Smooth muscle cell (in vitro differentiated cells): ENCODE results near the gene SETD2. TPM values are rescaled to one million over a fixed set of nuclear protein-coding genes. Genes with fewer than 3 reads are reported as not detected.

ENCODE experiments used
- DNase-seq: peaks from one replicate; lab custom pipeline; 2025; ENCODE audit not compliant: unreplicated experiment; lab: John Stamatoyannopoulos, UW
- H2AFZ ChIP-seq: fragments of 200-600 bp; sonication (generic); 2 replicates; pipeline ENCODE4 v1.6.0; 2016; ENCODE audit warnings: antibody characterized with exemption, low read depth, mild to moderate bottlenecking
- H3F3A ChIP-seq: fragments of 200-600 bp; sonication (generic); 2 replicates; pipeline ENCODE4 v1.6.0; 2017; ENCODE audit warnings: antibody characterized with exemption, low read depth
- H3K27ac ChIP-seq: fragments of 200-600 bp; sonication (generic); 2 replicates; pipeline ENCODE4 v1.5.1; 2016; ENCODE audit warnings: low read depth, mild to moderate bottlenecking
- H3K27me3 ChIP-seq: fragments of 200-600 bp; sonication (generic); 2 replicates; pipeline ENCODE4 v1.6.1; 2016; ENCODE audit warnings: low read depth, mild to moderate bottlenecking
- H3K36me3 ChIP-seq: fragments of 200-600 bp; sonication (generic); 2 replicates; pipeline ENCODE4 v1.5.1; 2016; ENCODE audit warnings: low read depth
- H3K4me1 ChIP-seq: fragments of 200-600 bp; sonication (generic); 2 replicates; pipeline ENCODE4 v1.5.1; 2016; ENCODE audit warnings: low read depth
- H3K4me2 ChIP-seq: fragments of 200-600 bp; sonication (generic); 2 replicates; pipeline ENCODE4 v1.6.0; 2016; ENCODE audit warnings: mild to moderate bottlenecking
- H3K4me3 ChIP-seq: fragments of 200-600 bp; sonication (generic); 2 replicates; pipeline ENCODE4 v1.5.1; 2016; ENCODE audit warnings: mild to moderate bottlenecking
- H3K79me2 ChIP-seq: fragments of 200-600 bp; sonication (generic); 2 replicates; pipeline ENCODE4 v1.6.0; 2016; ENCODE audit warnings: low read depth, mild to moderate bottlenecking
- H3K9ac ChIP-seq: fragments of 200-600 bp; sonication (generic); 2 replicates; pipeline ENCODE4 v1.6.0; 2016; ENCODE audit warnings: low read depth
- H3K9me3 ChIP-seq: fragments of 200-600 bp; sonication (generic); replicated peaks from 2 replicates; pipeline ENCODE4 v1.5.1; 2016; ENCODE audit warnings: low read depth
- H4K20me1 ChIP-seq: fragments of 200-600 bp; sonication (generic); 2 replicates; pipeline ENCODE4 v1.6.0; 2016; ENCODE audit warnings: low read depth
- WGBS: methylation state at CpG from one replicate; pipeline ENCODE4 v1.1.7; 2016; ENCODE audit warnings: low lambda C conversion rate; 5-methylcytosine and 5-hydroxymethylcytosine counted together
- polyA plus RNA-seq: library from polyadenylated mRNA; unstranded; fragments of >200 nt; fragmentation: Nextera tagmentation; extraction: Ambion mirVana; gene quantifications from 2 replicates; pipeline ENCODE4 v1.2.1, GENCODE V29; 2016
- total RNA-seq: library from RNA; depleted of rRNA; stranded (reverse); fragments of >200 nt; gene quantifications from 2 replicates; pipeline ENCODE4 v1.2.3, GENCODE V29; 2014
- TF ChIP-seq, protein P1 (sequence below): fragments of 200-600 bp; sonication (generic); IDR thresholded peaks from 2 replicates; pipeline ENCODE4 v1.5.1; 2017; ENCODE audit warnings: borderline replicate concordance, mild to moderate bottlenecking, antibody characterized with exemption; ENCODE audit not compliant: insufficient read depth, poor library complexity, severe bottlenecking

SETD2 gene
- total and polyA plus RNA-seq, 2 experiments from 2014 or later, result 8.3 to 28.4 TPM

- peaks cover 98% of the 10 kb centered on the region for H4K20me1 ChIP-seq
- no peaks in the 10 kb centered on the region for H3K27me3 ChIP-seq
- H3K4me3 ChIP-seq, result no peak overlapping the region
- H3K79me2 ChIP-seq, result peaks cover 100% of the 10 kb centered on the region
- H3K4me2 ChIP-seq, result no peak overlapping the region
- TF ChIP-seq, protein P1, sequence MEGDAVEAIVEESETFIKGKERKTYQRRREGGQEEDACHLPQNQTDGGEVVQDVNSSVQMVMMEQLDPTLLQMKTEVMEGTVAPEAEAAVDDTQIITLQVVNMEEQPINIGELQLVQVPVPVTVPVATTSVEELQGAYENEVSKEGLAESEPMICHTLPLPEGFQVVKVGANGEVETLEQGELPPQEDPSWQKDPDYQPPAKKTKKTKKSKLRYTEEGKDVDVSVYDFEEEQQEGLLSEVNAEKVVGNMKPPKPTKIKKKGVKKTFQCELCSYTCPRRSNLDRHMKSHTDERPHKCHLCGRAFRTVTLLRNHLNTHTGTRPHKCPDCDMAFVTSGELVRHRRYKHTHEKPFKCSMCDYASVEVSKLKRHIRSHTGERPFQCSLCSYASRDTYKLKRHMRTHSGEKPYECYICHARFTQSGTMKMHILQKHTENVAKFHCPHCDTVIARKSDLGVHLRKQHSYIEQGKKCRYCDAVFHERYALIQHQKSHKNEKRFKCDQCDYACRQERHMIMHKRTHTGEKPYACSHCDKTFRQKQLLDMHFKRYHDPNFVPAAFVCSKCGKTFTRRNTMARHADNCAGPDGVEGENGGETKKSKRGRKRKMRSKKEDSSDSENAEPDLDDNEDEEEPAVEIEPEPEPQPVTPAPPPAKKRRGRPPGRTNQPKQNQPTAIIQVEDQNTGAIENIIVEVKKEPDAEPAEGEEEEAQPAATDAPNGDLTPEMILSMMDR, result no peak
- H3K36me3 ChIP-seq, result no peaks in the 10 kb centered on the region
- H3K27ac ChIP-seq, result no peak overlapping the region
- H3K9me3 ChIP-seq, result no peaks in the 10 kb centered on the region
- DNase-seq, result no peak
- no peak overlapping the region for H3K9ac ChIP-seq
- no peak overlapping the region for H2AFZ ChIP-seq
- 97% methylated on average over 3 of the region's 3 CpGs for WGBS
- H3F3A ChIP-seq, result no peaks in the 10 kb centered on the region
- no peaks in the 10 kb centered on the region for H3K4me1 ChIP-seq
Observed at GRCh38 chr3:47133641-47134040, 30.3 kb downstream of the SETD2 start.

DNA sequence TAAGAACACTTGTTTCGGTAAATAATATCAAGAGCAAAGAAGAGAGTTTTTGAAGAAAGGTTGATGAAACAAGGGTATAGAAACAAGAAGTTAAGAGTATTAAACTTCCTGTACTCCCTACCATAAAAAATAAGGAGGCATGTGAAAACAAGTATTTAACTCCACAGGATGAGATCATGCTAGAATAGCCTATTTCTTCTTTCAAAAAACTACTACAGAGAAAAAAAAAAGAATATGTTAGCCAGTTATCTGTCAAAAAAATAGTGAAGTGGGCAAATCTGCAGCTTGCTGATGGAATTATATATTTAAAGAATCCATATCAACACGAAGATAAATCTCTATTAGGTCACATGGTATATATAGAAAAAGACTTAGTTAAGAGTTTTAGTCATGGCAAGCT lies 33.4 kb downstream of the SETD2 start:
- 97% methylated on average over 2 of the region's 2 CpGs for WGBS

GRCh38 chr3:47128137-47128536 lies 35.8 kb downstream of the SETD2 start:
- 96% methylated on average over 4 of the region's 4 CpGs for WGBS
- no peaks in the 10 kb centered on the region for H3K4me1 ChIP-seq

More for the DNA sequence above, 33.4 kb downstream of the SETD2 start:
- TF ChIP-seq, protein P1, result no peak
- DNase-seq, result no peak
- Histone ChIP-seq H4K20me1 (peaks cover 100% of the 10 kb centered on the region), H3K4me2 (no peak overlapping the region), H3K27ac (peak overlapping the region; percentile 46), H3K79me2 (peaks cover 100% of the 10 kb centered on the region), H3K4me3 (no peak overlapping the region), H3K27me3 (no peaks in the 10 kb centered on the region), H3K9me3 (no peaks in the 10 kb centered on the region), H3K36me3 (no peaks in the 10 kb centered on the region), H3K4me1 (no peaks in the 10 kb centered on the region), H3K9ac (no peak overlapping the region), H3F3A (no peaks in the 10 kb centered on the region), H2AFZ (no peak overlapping the region)

GRCh38 chr3:47123857-47124256 lies 40.1 kb downstream of the SETD2 start:
- no peak overlapping the region for H3K27ac ChIP-seq
- H4K20me1 ChIP-seq, result peaks cover 67% of the 10 kb centered on the region
- DNase-seq, result no peak
- no peak overlapping the region for H2AFZ ChIP-seq
- H3K9me3 ChIP-seq, result no peaks in the 10 kb centered on the region
- no peak overlapping the region for H3K4me3 ChIP-seq
- H3K79me2 ChIP-seq, result peaks cover 49% of the 10 kb centered on the region
- H3K27me3 ChIP-seq, result no peaks in the 10 kb centered on the region
- H3K36me3 ChIP-seq, result peaks cover 7% of the 10 kb centered on the region
- TF ChIP-seq, protein P1, result no peak
- no peaks in the 10 kb centered on the region for H3F3A ChIP-seq
- WGBS, result 97% methylated on average over 3 of the region's 3 CpGs
- no peak overlapping the region for H3K9ac ChIP-seq
- no peak overlapping the region for H3K4me2 ChIP-seq
- no peaks in the 10 kb centered on the region for H3K4me1 ChIP-seq

More at GRCh38 chr3:47128137-47128536, 35.8 kb downstream of the SETD2 start:
- H3F3A ChIP-seq, result no peaks in the 10 kb centered on the region
- no peak overlapping the region for H3K9ac ChIP-seq
- no peak overlapping the region for H3K4me2 ChIP-seq
- TF ChIP-seq, protein P1, result no peak
- H2AFZ ChIP-seq, result no peak overlapping the region
- H3K27ac ChIP-seq, result no peak overlapping the region
- H3K27me3 ChIP-seq, result no peaks in the 10 kb centered on the region
- no peaks in the 10 kb centered on the region for H3K9me3 ChIP-seq
- H4K20me1 ChIP-seq, result peaks cover 97% of the 10 kb centered on the region
- no peak for DNase-seq
- H3K4me3 ChIP-seq, result no peak overlapping the region
- H3K36me3 ChIP-seq, result peaks cover 4% of the 10 kb centered on the region
- H3K79me2 ChIP-seq, result peaks cover 80% of the 10 kb centered on the region
